Keratinocyte (primary cell): ENCODE measurements around the gene KIF14. TPM values are rescaled to one million over a fixed set of nuclear protein-coding genes. Genes with fewer than 3 reads are reported as not detected.
A peak's percentile ranks its signal among the peaks of the same experiment; 100 is the strongest.

Experiments used
- DNase-seq: peaks from one replicate; pipeline ENCODE4 v3.0.0-alpha.2; 2011; ENCODE audit warnings: low read depth, missing footprints, low spot score
- FAIRE-seq: peaks from 2 replicates; lab custom pipeline; 2011; peaks lifted over from hg19 to GRCh38; lab: Jason Lieb, UNC
- H2AFZ ChIP-seq: 2 replicates; pipeline ENCODE4 v1.6.0; 2012; ENCODE audit warnings: low read length, control low read depth, inconsistent platforms; ENCODE audit not compliant: control insufficient read depth
- H3K27ac ChIP-seq: 2 replicates; pipeline ENCODE4 v1.5.1; 2011; ENCODE audit warnings: low read length; ENCODE audit not compliant: control insufficient read depth, insufficient read depth
- H3K27me3 ChIP-seq: 3 replicates; pipeline ENCODE4 v1.6.0; 2011; ENCODE audit warnings: low read length; ENCODE audit not compliant: control insufficient read depth, insufficient read depth; ENCODE audit errors: extremely low read depth
- H3K36me3 ChIP-seq, 2 experiments: 2 replicates in 1 of 2; 3 replicates in 1 of 2; pipeline ENCODE4 v1.5.1; 2011; ENCODE audit warnings: low read length in 2 of 2, mild to moderate bottlenecking in 1 of 2; ENCODE audit not compliant: control insufficient read depth in 2 of 2, insufficient read depth in 2 of 2; ENCODE audit errors: extremely low read depth in 1 of 2
- H3K4me1 ChIP-seq: 3 replicates; pipeline ENCODE4 v1.5.1; 2011; ENCODE audit warnings: low read length; ENCODE audit not compliant: control insufficient read depth, insufficient read depth; ENCODE audit errors: extremely low read depth
- H3K4me2 ChIP-seq: 3 replicates; pipeline ENCODE4 v1.6.0; 2011; ENCODE audit warnings: low read depth, low read length; ENCODE audit not compliant: control insufficient read depth, insufficient read depth; ENCODE audit errors: extremely low read depth
- H3K4me3 ChIP-seq, 3 experiments: fragments of 200-600 bp in 1 of 3; sonication (generic) in 1 of 3; 2 replicates in 2 of 3; 3 replicates in 1 of 3; pipeline ENCODE4 v1.5.1; 2011 to 2016; ENCODE audit warnings: low read length in 3 of 3, mild to moderate bottlenecking in 3 of 3, control low read depth in 2 of 3, inconsistent platforms in 1 of 3, low read depth in 1 of 3, mixed read lengths in 1 of 3, mixed run types in 1 of 3, moderate library complexity in 1 of 3; ENCODE audit not compliant: control insufficient read depth in 2 of 3, insufficient read depth in 2 of 3; ENCODE audit errors: extremely low read depth in 1 of 3
- H3K79me2 ChIP-seq: 2 replicates; pipeline ENCODE4 v1.6.0; 2012; ENCODE audit warnings: low read length; ENCODE audit not compliant: control insufficient read depth, insufficient read depth
- H3K9ac ChIP-seq: 3 replicates; pipeline ENCODE4 v1.6.0; 2011; ENCODE audit warnings: low read length; ENCODE audit not compliant: control insufficient read depth, insufficient read depth; ENCODE audit errors: extremely low read depth
- H3K9me1 ChIP-seq: 3 replicates; pipeline ENCODE4 v1.6.0; 2011; ENCODE audit warnings: low read length; ENCODE audit not compliant: control insufficient read depth, insufficient read depth; ENCODE audit errors: extremely low read depth
- H3K9me3 ChIP-seq: 2 replicates; pipeline ENCODE4 v1.5.1; 2012; ENCODE audit warnings: low read depth, low read length; ENCODE audit not compliant: control insufficient read depth
- H4K20me1 ChIP-seq: 3 replicates; pipeline ENCODE4 v1.6.0; 2011; ENCODE audit warnings: low read length; ENCODE audit not compliant: control insufficient read depth, insufficient read depth; ENCODE audit errors: extremely low read depth
- EZH2 ChIP-seq: IDR thresholded peaks from one replicate; pipeline ENCODE4 v1.6.1; 2012; ENCODE audit warnings: inconsistent platforms, mild to moderate bottlenecking, low read length, moderate library complexity
- dilution Hi-C: fragments of 300-500 bp; cut with MboI; formaldehyde crosslinking; loops from one replicate; pipeline ENCODE4 v1.7.0; 2020; ENCODE audit warnings: low sequenced_read_pairs; ENCODE audit not compliant: extremely low pct_ligation_motif_present
- polyA plus RNA-seq, 5 experiments: library from polyadenylated mRNA; depleted of rRNA in 3 of 5; stranded (reverse) in 3 of 5; stranded (forward) in 1 of 5; unstranded in 1 of 5; fragments of >200 nt; gene quantifications; 1 replicate in 1 of 5; 2 replicates in 3 of 5; 3 replicates in 1 of 5; pipeline versions ENCODE4 v1.2.1 to v1.2.3, GENCODE V29; 2011 to 2012; ENCODE audit warnings: missing spikeins in 2 of 5, low read depth in 1 of 5, low replicate concordance in 1 of 5
- TF ChIP-seq, protein P1 (sequence below), 3 experiments: IDR thresholded peaks in 1 of 3; conservative IDR thresholded peaks in 1 of 3; optimal IDR thresholded peaks in 1 of 3; 2 replicates in 2 of 3; 3 replicates in 1 of 3; pipeline versions ENCODE3 to v1.5.1; 2011; ENCODE audit warnings: low read length in 3 of 3, mild to moderate bottlenecking in 3 of 3, moderate library complexity in 2 of 3, control low read depth in 1 of 3, inconsistent platforms in 1 of 3; ENCODE audit not compliant: insufficient read depth in 2 of 3; ENCODE audit errors: extremely low read depth in 1 of 3

KIF14 gene
- polyA plus RNA-seq, 1 donor (not counting 4 experiments of a cell fraction or from before 2014, with no cell fraction given), result 6.2 TPM

GRCh38 chr1:200629876-200630514 is 9.4 kb upstream of the KIF14 start:
- H3K4me2 ChIP-seq, result no peak overlapping the region
- no peaks in the 10 kb centered on the region for H3K79me2 ChIP-seq
- DNase-seq (no peak), FAIRE-seq (no peak)
- dilution Hi-C loops, result no loop called here
- H4K20me1 ChIP-seq, result no peaks in the 10 kb centered on the region
- H3K36me3 ChIP-seq, result no peaks in the 10 kb centered on the region
- H3K9me1 ChIP-seq, result no peaks in the 10 kb centered on the region
- H3K4me1 ChIP-seq, result peaks cover 15% of the 10 kb centered on the region
- no peaks in the 10 kb centered on the region for H3K9me3 ChIP-seq
- H3K9ac ChIP-seq, result no peak overlapping the region
- H3K27me3 ChIP-seq, result no peaks in the 10 kb centered on the region
- no peak overlapping the region for H3K4me3 ChIP-seq
- TF ChIP-seq EZH2, result no peak
- TF ChIP-seq, protein P1, sequence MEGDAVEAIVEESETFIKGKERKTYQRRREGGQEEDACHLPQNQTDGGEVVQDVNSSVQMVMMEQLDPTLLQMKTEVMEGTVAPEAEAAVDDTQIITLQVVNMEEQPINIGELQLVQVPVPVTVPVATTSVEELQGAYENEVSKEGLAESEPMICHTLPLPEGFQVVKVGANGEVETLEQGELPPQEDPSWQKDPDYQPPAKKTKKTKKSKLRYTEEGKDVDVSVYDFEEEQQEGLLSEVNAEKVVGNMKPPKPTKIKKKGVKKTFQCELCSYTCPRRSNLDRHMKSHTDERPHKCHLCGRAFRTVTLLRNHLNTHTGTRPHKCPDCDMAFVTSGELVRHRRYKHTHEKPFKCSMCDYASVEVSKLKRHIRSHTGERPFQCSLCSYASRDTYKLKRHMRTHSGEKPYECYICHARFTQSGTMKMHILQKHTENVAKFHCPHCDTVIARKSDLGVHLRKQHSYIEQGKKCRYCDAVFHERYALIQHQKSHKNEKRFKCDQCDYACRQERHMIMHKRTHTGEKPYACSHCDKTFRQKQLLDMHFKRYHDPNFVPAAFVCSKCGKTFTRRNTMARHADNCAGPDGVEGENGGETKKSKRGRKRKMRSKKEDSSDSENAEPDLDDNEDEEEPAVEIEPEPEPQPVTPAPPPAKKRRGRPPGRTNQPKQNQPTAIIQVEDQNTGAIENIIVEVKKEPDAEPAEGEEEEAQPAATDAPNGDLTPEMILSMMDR (optimal IDR thresholded peaks at IDR 0.05 in 1 of 3, IDR thresholded peaks at IDR 0.05 in 1 of 3, conservative IDR thresholded peaks at IDR 0.05 in 1 of 3; ENCODE audit: extremely low read depth in 1 of 3, insufficient read depth in 2 of 3, low read length in 3 of 3), result no peak
- H2AFZ ChIP-seq, result peak overlapping the region; percentile 34
- H3K27ac ChIP-seq, result no peak overlapping the region

GRCh38 chr1:200628223-200628881 is 7.8 kb upstream of the KIF14 start:
- H3K27me3 ChIP-seq, result no peaks in the 10 kb centered on the region
- H3K4me2 ChIP-seq, result no peak overlapping the region
- H3K27ac ChIP-seq, result no peak overlapping the region
- H2AFZ ChIP-seq, result peak overlapping the region; percentile 49
- dilution Hi-C loops, result no loop called here
- peaks cover 24% of the 10 kb centered on the region for H3K4me1 ChIP-seq
- H3K9me1 ChIP-seq, result no peaks in the 10 kb centered on the region
- FAIRE-seq (no peak), DNase-seq (no peak)
- no peaks in the 10 kb centered on the region for H3K79me2 ChIP-seq
- no peaks in the 10 kb centered on the region for H3K9me3 ChIP-seq
- no peaks in the 10 kb centered on the region for H3K36me3 ChIP-seq
- H3K9ac ChIP-seq, result no peak overlapping the region
- TF ChIP-seq EZH2, result no peak
- TF ChIP-seq, protein P1 (optimal IDR thresholded peaks at IDR 0.05 in 1 of 3, IDR thresholded peaks at IDR 0.05 in 1 of 3, conservative IDR thresholded peaks at IDR 0.05 in 1 of 3; ENCODE audit: extremely low read depth in 1 of 3, insufficient read depth in 2 of 3, low read length in 3 of 3), result no peak
- no peak overlapping the region for H3K4me3 ChIP-seq
- H4K20me1 ChIP-seq, result no peaks in the 10 kb centered on the region
